Activated naive CD4-positive, alpha-beta T cell treated with anti-CD3 and anti-CD28 coated beads, Interleukin-2, amount 50 U/mL, for 16 hours (primary cell): Measurements from ENCODE around the gene CMSS1.

ENCODE experiments used
- DNase-seq: peaks from one replicate; pipeline ENCODE4 v3.0.0-alpha.2; 2020

CMSS1 gene

GRCh38 chr3:99877031-99877579 is 59.4 kb downstream of the CMSS1 start:
- DNase-seq = no peak

GRCh38 chr3:99878005-99878404 is 60.3 kb downstream of the CMSS1 start:
- DNase-seq = no peak

GRCh38 chr3:99879275-99879674 is 61.6 kb downstream of the CMSS1 start:
- no peak for DNase-seq

GRCh38 chr3:99881121-99881524 is 63.5 kb downstream of the CMSS1 start:
- no peak for DNase-seq

- no peak for DNase-seq
These were observed 64.9 kb downstream of the CMSS1 start for GRCh38 chr3:99882436-99883137.

- DNase-seq = no peak
These were observed 65.4 kb downstream of the CMSS1 start for GRCh38 chr3:99883138-99883461.

- no peak for DNase-seq
These were observed 66.0 kb downstream of the CMSS1 start for GRCh38 chr3:99883693-99884092.

GRCh38 chr3:99884484-99884883 is 66.8 kb downstream of the CMSS1 start:
- DNase-seq = no peak

GRCh38 chr3:99885085-99885484 is 67.4 kb downstream of the CMSS1 start:
- DNase-seq = no peak

- DNase-seq = no peak
These were observed 68.2 kb downstream of the CMSS1 start for GRCh38 chr3:99885851-99886250.

GRCh38 chr3:99891610-99892285 is 74.1 kb downstream of the CMSS1 start:
- no peak for DNase-seq

- DNase-seq = no peak
These were observed 74.7 kb downstream of the CMSS1 start for GRCh38 chr3:99892332-99892731.

GRCh38 chr3:99895131-99895696 is 77.6 kb downstream of the CMSS1 start:
- DNase-seq = no peak

- DNase-seq = no peak
These were observed 78.2 kb downstream of the CMSS1 start for GRCh38 chr3:99895703-99896441.

- no peak for DNase-seq
These were observed 78.8 kb downstream of the CMSS1 start for GRCh38 chr3:99896482-99896881.

- no peak for DNase-seq
These were observed 81.9 kb downstream of the CMSS1 start for GRCh38 chr3:99899603-99900002.

GRCh38 chr3:99900248-99900647 is 82.6 kb downstream of the CMSS1 start:
- no peak for DNase-seq

- no peak for DNase-seq
These were observed 83.7 kb downstream of the CMSS1 start for GRCh38 chr3:99901200-99901926.

GRCh38 chr3:99902091-99902490 is 84.4 kb downstream of the CMSS1 start:
- no peak for DNase-seq

GRCh38 chr3:99903869-99904268 is 86.2 kb downstream of the CMSS1 start:
- DNase-seq = no peak

GRCh38 chr3:99907959-99908544 is 90.4 kb downstream of the CMSS1 start:
- DNase-seq = no peak

- no peak for DNase-seq
These were observed 92.2 kb downstream of the CMSS1 start for GRCh38 chr3:99909714-99910495.
